Stimulated activated CD4-positive, alpha-beta T cell treated with anti-CD3 and anti-CD28 coated beads, Interleukin-1b, Interleukin-23, amount 100 ng/mL, for 4 hours (primary cell): ENCODE results near the gene GRIA2.

Experiments used
- DNase-seq, 2 donors: peaks; one replicate each; pipeline ENCODE4 v3.0.0-alpha.2; 2020; ENCODE audit warnings: low read depth in 2 of 2

Gene GRIA2

GRCh38 chr4:157372154-157372553 lies 151.6 kb downstream of the GRIA2 start:
- no peak for DNase-seq

DNA sequence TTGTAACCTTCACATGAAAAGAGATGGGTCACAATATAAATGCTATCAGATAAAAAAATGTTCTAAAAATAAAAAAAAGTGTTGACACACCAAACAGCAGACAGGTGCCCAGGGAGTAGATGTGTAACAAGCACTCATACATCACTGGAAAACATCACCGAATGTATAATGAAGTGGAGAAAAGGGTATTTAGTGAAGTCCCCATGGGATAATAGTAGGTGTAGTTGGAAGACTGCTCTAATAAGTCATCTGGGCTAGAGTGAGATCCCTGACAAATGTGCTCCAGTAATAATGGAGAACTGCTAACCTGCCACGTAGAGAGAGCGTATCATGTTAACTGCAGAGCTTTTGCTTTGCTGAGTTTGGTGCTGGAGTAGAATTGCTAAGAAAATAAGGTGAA lies 152.0 kb downstream of the GRIA2 start:
- DNase-seq: no peak

DNA sequence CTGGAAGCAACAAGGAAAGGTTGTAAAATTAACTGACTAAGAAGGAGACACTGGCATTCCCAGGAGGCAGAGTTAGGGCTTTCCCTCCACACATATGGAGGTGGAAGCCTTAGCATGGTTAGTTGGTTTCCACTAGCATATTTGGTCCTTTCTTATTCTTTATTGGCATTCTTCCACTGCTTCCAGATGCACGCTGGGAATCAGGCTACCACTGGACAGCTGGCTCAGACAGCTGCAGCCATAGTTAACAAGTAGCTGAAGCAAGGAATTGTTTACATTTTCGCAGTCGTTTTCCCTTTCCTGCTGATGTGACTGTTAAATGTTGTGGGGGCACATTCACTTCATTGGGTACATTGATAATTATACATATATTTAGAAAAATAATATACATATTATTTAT lies 169.2 kb downstream of the GRIA2 start:
- DNase-seq: no peak

DNA sequence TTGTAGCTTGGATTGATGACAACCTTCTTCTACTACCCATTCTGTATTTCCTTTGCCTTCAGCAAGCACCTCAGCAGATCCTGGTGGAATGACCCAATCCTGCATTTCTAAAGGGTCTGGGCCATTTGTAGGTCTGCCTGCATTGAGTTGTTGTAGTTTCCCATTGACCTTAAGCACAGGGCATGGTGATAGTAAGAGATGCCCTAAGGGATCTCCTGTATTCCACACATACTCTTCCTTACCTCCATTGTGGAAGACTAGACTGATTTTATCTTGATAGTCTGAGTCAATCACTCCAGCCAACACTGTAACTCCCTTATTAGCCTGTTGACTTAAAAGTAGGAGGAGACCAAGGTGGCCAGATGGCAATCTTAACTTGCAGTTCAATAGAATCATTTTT lies 184.5 kb downstream of the GRIA2 start:
- DNase-seq: no peak
